PFSK-1 (cell line): ENCODE data around the gene SLC22A3.

Experiments used
- FOXP2 ChIP-seq: optimal IDR thresholded peaks from 2 replicates; pipeline ENCODE3; 2011; ENCODE audit warnings: borderline replicate concordance, control low read depth, inconsistent platforms; ENCODE audit not compliant: insufficient read depth; ENCODE audit errors: extremely low read length, extremely low read depth
- POLR2AphosphoS5 ChIP-seq: IDR thresholded peaks from 2 replicates; pipeline ENCODE4 v1.6.1; 2012; ENCODE audit warnings: low read depth, mild to moderate bottlenecking, control low read depth, low read length, moderate library complexity
- SIN3A ChIP-seq: IDR thresholded peaks from 2 replicates; pipeline ENCODE4 v1.6.1; 2012; ENCODE audit warnings: mild to moderate bottlenecking, low read length, moderate library complexity, borderline replicate concordance; ENCODE audit not compliant: insufficient read depth
- TAF1 ChIP-seq: IDR thresholded peaks from 2 replicates; pipeline ENCODE4 v1.6.1; 2012; ENCODE audit warnings: low read length, control low read depth, borderline replicate concordance; ENCODE audit not compliant: insufficient read depth
- TF ChIP-seq, protein P1 (sequence below), 2 experiments: IDR thresholded peaks; 2 replicates each; pipeline versions ENCODE4 v1.6.1 to v1.8.0; 2011 to 2012; ENCODE audit warnings: low read depth in 2 of 2, low read length in 2 of 2, control low read depth in 1 of 2, inconsistent platforms in 1 of 2, mild to moderate bottlenecking in 1 of 2, moderate library complexity in 1 of 2; ENCODE audit not compliant: insufficient read depth in 1 of 2

The SLC22A3 gene

GRCh38 chr6:160333101-160333500 is 15.1 kb upstream of the SLC22A3 start:
- no peak for TF ChIP-seq TAF1
- no peak for TF ChIP-seq SIN3A
- no peak for TF ChIP-seq FOXP2
- TF ChIP-seq POLR2AphosphoS5: no peak
- TF ChIP-seq, protein P1, sequence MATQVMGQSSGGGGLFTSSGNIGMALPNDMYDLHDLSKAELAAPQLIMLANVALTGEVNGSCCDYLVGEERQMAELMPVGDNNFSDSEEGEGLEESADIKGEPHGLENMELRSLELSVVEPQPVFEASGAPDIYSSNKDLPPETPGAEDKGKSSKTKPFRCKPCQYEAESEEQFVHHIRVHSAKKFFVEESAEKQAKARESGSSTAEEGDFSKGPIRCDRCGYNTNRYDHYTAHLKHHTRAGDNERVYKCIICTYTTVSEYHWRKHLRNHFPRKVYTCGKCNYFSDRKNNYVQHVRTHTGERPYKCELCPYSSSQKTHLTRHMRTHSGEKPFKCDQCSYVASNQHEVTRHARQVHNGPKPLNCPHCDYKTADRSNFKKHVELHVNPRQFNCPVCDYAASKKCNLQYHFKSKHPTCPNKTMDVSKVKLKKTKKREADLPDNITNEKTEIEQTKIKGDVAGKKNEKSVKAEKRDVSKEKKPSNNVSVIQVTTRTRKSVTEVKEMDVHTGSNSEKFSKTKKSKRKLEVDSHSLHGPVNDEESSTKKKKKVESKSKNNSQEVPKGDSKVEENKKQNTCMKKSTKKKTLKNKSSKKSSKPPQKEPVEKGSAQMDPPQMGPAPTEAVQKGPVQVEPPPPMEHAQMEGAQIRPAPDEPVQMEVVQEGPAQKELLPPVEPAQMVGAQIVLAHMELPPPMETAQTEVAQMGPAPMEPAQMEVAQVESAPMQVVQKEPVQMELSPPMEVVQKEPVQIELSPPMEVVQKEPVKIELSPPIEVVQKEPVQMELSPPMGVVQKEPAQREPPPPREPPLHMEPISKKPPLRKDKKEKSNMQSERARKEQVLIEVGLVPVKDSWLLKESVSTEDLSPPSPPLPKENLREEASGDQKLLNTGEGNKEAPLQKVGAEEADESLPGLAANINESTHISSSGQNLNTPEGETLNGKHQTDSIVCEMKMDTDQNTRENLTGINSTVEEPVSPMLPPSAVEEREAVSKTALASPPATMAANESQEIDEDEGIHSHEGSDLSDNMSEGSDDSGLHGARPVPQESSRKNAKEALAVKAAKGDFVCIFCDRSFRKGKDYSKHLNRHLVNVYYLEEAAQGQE (IDR thresholded peaks at IDR 0.05; ENCODE audit: insufficient read depth in 1 of 2, low read depth in 2 of 2, low read length in 2 of 2): no peak

- no peak for TF ChIP-seq POLR2AphosphoS5
- TF ChIP-seq, protein P1 (IDR thresholded peaks at IDR 0.05; ENCODE audit: insufficient read depth in 1 of 2, low read depth in 2 of 2, low read length in 2 of 2): no peak
- TF ChIP-seq FOXP2: no peak
- TF ChIP-seq SIN3A: no peak
- TF ChIP-seq TAF1: no peak
These were observed 14.3 kb upstream of the SLC22A3 start for GRCh38 chr6:160333841-160334240.

DNA sequence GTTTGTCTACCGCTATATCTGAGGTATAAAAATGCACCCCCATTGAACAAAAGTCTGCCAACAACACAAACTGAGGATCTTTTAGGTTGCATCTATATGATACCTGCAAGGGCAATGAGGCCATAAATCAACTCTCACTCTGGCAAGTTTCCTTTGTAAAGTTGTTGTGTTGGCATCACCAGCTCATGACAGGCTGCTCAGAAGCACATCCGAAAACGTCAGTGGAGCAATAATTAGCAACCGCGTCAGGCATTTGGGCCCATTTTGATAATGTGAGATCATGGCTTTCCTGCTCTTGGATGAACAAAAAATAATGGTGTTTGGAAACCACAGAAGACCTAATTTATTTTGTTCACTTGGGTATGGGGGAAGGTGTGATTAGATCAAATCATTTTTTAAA is 12.0 kb upstream of the SLC22A3 start:
- no peak for TF ChIP-seq POLR2AphosphoS5
- TF ChIP-seq FOXP2: no peak
- TF ChIP-seq TAF1: no peak
- no peak for TF ChIP-seq SIN3A
- TF ChIP-seq, protein P1 (IDR thresholded peaks at IDR 0.05; ENCODE audit: insufficient read depth in 1 of 2, low read depth in 2 of 2, low read length in 2 of 2): no peak

DNA sequence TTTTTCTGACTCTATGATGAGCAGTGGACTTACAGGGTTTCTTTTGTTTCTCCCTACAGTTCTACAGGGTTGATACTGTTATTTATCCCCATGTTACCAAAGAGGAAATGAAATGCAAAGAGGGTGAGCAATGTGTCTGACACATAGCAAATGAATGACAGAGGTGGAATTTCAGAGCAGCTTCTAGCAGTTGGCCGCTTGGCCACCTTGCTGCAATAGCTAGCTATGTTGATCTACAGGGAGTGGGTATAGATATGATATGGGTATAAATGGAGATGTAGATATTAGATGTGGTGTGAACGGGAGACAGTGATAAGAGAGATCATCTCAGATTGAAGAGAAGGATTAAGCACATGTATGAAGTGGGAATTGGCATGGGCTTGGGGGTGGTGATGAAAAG is 10.9 kb upstream of the SLC22A3 start:
- TF ChIP-seq POLR2AphosphoS5: no peak

- TF ChIP-seq FOXP2: no peak
- TF ChIP-seq SIN3A: no peak
- TF ChIP-seq, protein P1 (IDR thresholded peaks at IDR 0.05; ENCODE audit: insufficient read depth in 1 of 2, low read depth in 2 of 2, low read length in 2 of 2): no peak
- TF ChIP-seq TAF1: no peak
- no peak for TF ChIP-seq POLR2AphosphoS5
These were observed 10.2 kb upstream of the SLC22A3 start for GRCh38 chr6:160337991-160338390.

DNA sequence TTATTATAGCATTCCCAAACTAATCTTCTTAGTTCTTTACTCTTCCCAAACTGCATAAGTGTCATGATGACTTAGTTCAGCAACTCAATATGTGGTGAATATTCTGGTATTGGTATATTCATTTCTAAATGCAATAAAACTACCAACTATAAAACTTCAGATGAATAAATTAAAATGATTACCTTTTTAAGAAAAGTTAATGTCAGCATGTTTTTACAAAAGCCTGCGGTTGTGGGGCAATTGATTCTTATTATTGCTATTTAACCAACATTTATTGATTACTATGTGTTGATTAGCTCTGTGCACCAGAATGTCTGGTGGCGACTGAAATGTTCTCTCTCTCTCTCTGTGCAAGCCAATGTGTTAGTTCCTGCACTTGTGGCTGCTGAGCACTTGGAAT is 5.0 kb upstream of the SLC22A3 start:
- TF ChIP-seq POLR2AphosphoS5 (no peak), SIN3A (no peak), TAF1 (no peak), FOXP2 (no peak)
- TF ChIP-seq, protein P1 (IDR thresholded peaks at IDR 0.05; ENCODE audit: insufficient read depth in 1 of 2, low read depth in 2 of 2, low read length in 2 of 2): no peak
